Endothelial cell of umbilical vein (primary cell): ENCODE results near the gene CT47C1. TPM values are rescaled to one million over a fixed set of nuclear protein-coding genes. Genes with fewer than 3 reads are reported as not detected.

Experiments used
- BruUV-seq: library from RNA; stranded (reverse); fragments of 400-500 nt; replicated peaks from 2 replicates; lab custom pipeline; 2021; lab: Mats Ljungman, UMichigan
- CTCF ChIA-PET: fragments of 300-600, 350-600 bp; sonication (Branson Sonifier 250); formaldehyde crosslinking; loops from one replicate; lab custom pipeline; 2021; ENCODE audit warnings: antibody characterized with exemption, inconsistent platforms; lab: Charles Lee
- POLR2A ChIA-PET: fragments of 300-600, 350-600 bp; sonication (Branson Sonifier 250); formaldehyde crosslinking; loops from one replicate; lab custom pipeline; 2021; ENCODE audit warnings: antibody characterized with exemption, inconsistent platforms; lab: Charles Lee
- DNase-seq: peaks from one replicate; pipeline ENCODE4 v3.0.0-alpha.2; 2011; ENCODE audit warnings: low read depth, low spot score
- FAIRE-seq: peaks from 2 replicates; lab custom pipeline; 2011; peaks lifted over from hg19 to GRCh38; lab: Jason Lieb, UNC
- H2AFZ ChIP-seq: 2 replicates; pipeline ENCODE4 v1.6.0; 2012; ENCODE audit warnings: low read depth, low read length, control low read depth, inconsistent platforms
- H3K27ac ChIP-seq: 2 replicates; pipeline ENCODE4 v1.5.1; 2011; ENCODE audit warnings: low read depth, mild to moderate bottlenecking, control low read depth, low read length, moderate library complexity; ENCODE audit not compliant: insufficient read depth
- H3K27me3 ChIP-seq, 2 experiments: 2 replicates each; pipeline versions ENCODE4 v1.6.0 to v1.6.1; 2011; ENCODE audit warnings: low read length in 2 of 2, mixed read lengths in 1 of 2; ENCODE audit not compliant: control insufficient read depth in 2 of 2, insufficient read depth in 2 of 2
- H3K36me3 ChIP-seq, 2 experiments: 2 replicates in 1 of 2; 3 replicates in 1 of 2; pipeline ENCODE4 v1.5.1; 2011; ENCODE audit warnings: low read length in 2 of 2, mild to moderate bottlenecking in 1 of 2, moderate library complexity in 1 of 2; ENCODE audit not compliant: control insufficient read depth in 2 of 2, insufficient read depth in 2 of 2; ENCODE audit errors: extremely low read depth in 1 of 2
- H3K4me1 ChIP-seq: 3 replicates; pipeline ENCODE4 v1.5.1; 2011; ENCODE audit warnings: mild to moderate bottlenecking, low read length; ENCODE audit not compliant: control insufficient read depth, insufficient read depth; ENCODE audit errors: extremely low read depth
- H3K4me2 ChIP-seq: 2 replicates; pipeline ENCODE4 v1.6.1; 2011; ENCODE audit warnings: low read length, control low read depth, mixed read lengths; ENCODE audit not compliant: insufficient read depth
- H3K4me3 ChIP-seq, 3 experiments: fragments of 200-600 bp in 1 of 3; sonication (generic), shearing (Covaris generic) in 1 of 3; replicated peaks in 1 of 3; 2 replicates each; pipeline ENCODE4 v1.5.1; 2011 to 2016; ENCODE audit warnings: control low read depth in 3 of 3, low read length in 3 of 3, mild to moderate bottlenecking in 2 of 3, inconsistent platforms in 1 of 3, low read depth in 1 of 3, moderate library complexity in 1 of 3; ENCODE audit not compliant: insufficient read depth in 1 of 3
- H3K79me2 ChIP-seq: 2 replicates; pipeline ENCODE4 v1.6.0; 2012; ENCODE audit warnings: low read length, inconsistent platforms; ENCODE audit not compliant: control insufficient read depth, insufficient read depth
- H3K9ac ChIP-seq: replicated peaks from 2 replicates; pipeline ENCODE3; 2011; ENCODE audit warnings: low read length, control low read depth; ENCODE audit not compliant: insufficient read depth; ENCODE audit errors: extremely low read depth
- H3K9me1 ChIP-seq: replicated peaks from 3 replicates; pipeline ENCODE4 v1.6.0; 2011; ENCODE audit warnings: mild to moderate bottlenecking, low read length; ENCODE audit not compliant: control insufficient read depth, insufficient read depth; ENCODE audit errors: extremely low read depth
- H3K9me3 ChIP-seq: replicated peaks from 2 replicates; pipeline ENCODE4 v1.5.1; 2012; ENCODE audit warnings: low read length, inconsistent platforms; ENCODE audit not compliant: control insufficient read depth, insufficient read depth
- H4K20me1 ChIP-seq: replicated peaks from 2 replicates; pipeline ENCODE3; 2011; ENCODE audit warnings: mild to moderate bottlenecking, low read length; ENCODE audit not compliant: control insufficient read depth, insufficient read depth; ENCODE audit errors: extremely low read depth
- EZH2 ChIP-seq: IDR thresholded peaks from 2 replicates; pipeline ENCODE4 v1.6.1; 2012; ENCODE audit warnings: borderline replicate concordance, low read depth, mild to moderate bottlenecking, moderate library complexity, low read length, inconsistent platforms; ENCODE audit not compliant: severe bottlenecking
- FOS ChIP-seq: IDR thresholded peaks from 2 replicates; pipeline ENCODE4 v1.6.1; 2011; ENCODE audit warnings: mild to moderate bottlenecking, low read length, moderate library complexity, borderline replicate concordance; ENCODE audit not compliant: insufficient read depth
- GATA2 ChIP-seq: IDR thresholded peaks from 2 replicates; pipeline ENCODE4 v1.7.0; 2011; ENCODE audit warnings: low read depth, mild to moderate bottlenecking, moderate library complexity, mixed read lengths, low read length; ENCODE audit not compliant: insufficient read length, insufficient read depth
- JUN ChIP-seq: IDR thresholded peaks from 2 replicates; pipeline ENCODE4 v1.6.1; 2011; ENCODE audit warnings: borderline replicate concordance, low read depth; ENCODE audit not compliant: insufficient read length, insufficient read depth
- MYC ChIP-seq: IDR thresholded peaks from one replicate; pipeline ENCODE4 v1.6.1; 2011; ENCODE audit warnings: mild to moderate bottlenecking, low read depth, low read length
- POLR2A ChIP-seq: IDR thresholded peaks from 2 replicates; pipeline ENCODE4 v1.6.1; 2012; ENCODE audit warnings: low read depth, mild to moderate bottlenecking, control low read depth, low read length
- POLR2AphosphoS5 ChIP-seq: IDR thresholded peaks from 2 replicates; pipeline ENCODE4 v1.6.1; 2012; ENCODE audit warnings: low read depth, mild to moderate bottlenecking, control low read depth, low read length, moderate library complexity; ENCODE audit not compliant: insufficient read depth
- dilution Hi-C: fragments of 300-500 bp; cut with MboI; formaldehyde crosslinking; loops from one replicate; pipeline ENCODE4 v1.15.0; 2019; ENCODE audit warnings: low sequenced_read_pairs; ENCODE audit not compliant: extremely low pct_ligation_motif_present
- intact Hi-C: fragments of 100-400 bp; cut with micrococcal nuclease; formaldehyde crosslinking; loops from one replicate; pipeline ENCODE4 v1.10.0; 2022
- polyA plus RNA-seq, 4 experiments: library from polyadenylated mRNA; depleted of rRNA in 3 of 4; stranded (reverse) in 3 of 4; unstranded in 1 of 4; fragments of >200 nt; gene quantifications; 2 replicates each; pipeline versions ENCODE4 v1.2.1 to v1.2.3, GENCODE V29; 2011 to 2012; ENCODE audit warnings: missing spikeins in 1 of 4
- total RNA-seq: library from RNA; stranded (reverse); gene quantifications from 2 replicates; pipeline ENCODE4 v1.2.3, GENCODE V29; 2021
- TF ChIP-seq, protein P1 (sequence below), 2 donors: IDR thresholded peaks; 1 replicate in 1 of 2; 2 replicates in 1 of 2; pipeline ENCODE4 v1.5.1; 2011; ENCODE audit warnings: low read length in 2 of 2, mild to moderate bottlenecking in 2 of 2, moderate library complexity in 2 of 2, control low read depth in 1 of 2, inconsistent platforms in 1 of 2, low read depth in 1 of 2; ENCODE audit not compliant: insufficient read depth in 1 of 2; ENCODE audit errors: extremely low read depth in 1 of 2
- TF ChIP-seq, protein P2 (sequence below): IDR thresholded peaks from 2 replicates; pipeline ENCODE4 v1.6.1; 2011; ENCODE audit not compliant: insufficient read depth, insufficient read length

CT47C1 gene
- total and polyA plus RNA-seq, 2 donors (not counting 3 experiments of a cell fraction or from before 2014, with no cell fraction given), result not detected

DNA sequence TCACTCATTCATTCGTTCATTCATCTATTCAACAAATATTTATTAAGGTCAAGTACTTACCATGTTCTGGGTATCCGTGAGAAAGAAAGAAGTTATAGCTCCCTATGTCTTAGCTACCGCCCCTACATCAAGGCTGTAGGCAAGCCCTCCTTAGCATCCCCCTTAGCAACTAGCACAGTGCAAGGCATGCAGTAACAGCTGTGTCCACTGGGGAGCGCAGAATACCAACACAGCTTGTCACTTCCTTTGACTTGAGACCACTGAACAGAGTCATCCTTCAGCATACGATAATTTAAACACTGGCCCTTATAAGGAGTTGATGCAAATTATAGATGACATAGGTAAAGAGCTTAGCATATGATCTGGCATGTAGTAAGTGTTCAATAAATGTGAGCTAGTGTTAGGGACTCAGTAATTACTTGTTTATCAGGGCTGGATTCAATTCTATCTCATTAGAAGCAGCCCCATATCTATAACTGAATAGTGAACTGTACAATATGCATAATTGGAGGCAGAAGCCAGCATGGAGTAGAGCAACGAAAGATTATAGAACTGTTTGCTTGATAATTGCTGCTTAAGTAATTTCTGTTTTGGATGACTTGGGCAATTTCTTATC, 46.1 kb downstream of the CT47C1 start:
- ChIA-PET CTCF (interaction anchor here (0.6 to 4.3 kb wide), 19 partner anchors 9 to 394 kb away, joined by 3 to 36 read pairs (median 3); partner anchors contain the start of genes KIAA1210 and SLC25A5), POLR2A (no interaction called here)
- intact Hi-C loops, result loop anchor here (1.0 to 2.0 kb wide), 4 partner anchors 62 to 147 kb away; no protein-coding TSS in a partner anchor
- Histone ChIP-seq H3K27me3 (peaks cover 0 to 3% of the 10 kb centered on the region in 2 experiments), H3K9me3 (no peaks in the 10 kb centered on the region), H3K9me1 (no peaks in the 10 kb centered on the region), H3K79me2 (no peaks in the 10 kb centered on the region), H3K4me3 (no peak overlapping the region), H3K9ac (no peak overlapping the region), H3K27ac (no peak overlapping the region), H3K4me1 (no peaks in the 10 kb centered on the region), H4K20me1 (no peaks in the 10 kb centered on the region), H3K36me3 (no peaks in the 10 kb centered on the region), H3K4me2 (no peak overlapping the region), H2AFZ (no peak overlapping the region)
- FAIRE-seq, result peak; percentile 93
- TF ChIP-seq, protein P1, sequence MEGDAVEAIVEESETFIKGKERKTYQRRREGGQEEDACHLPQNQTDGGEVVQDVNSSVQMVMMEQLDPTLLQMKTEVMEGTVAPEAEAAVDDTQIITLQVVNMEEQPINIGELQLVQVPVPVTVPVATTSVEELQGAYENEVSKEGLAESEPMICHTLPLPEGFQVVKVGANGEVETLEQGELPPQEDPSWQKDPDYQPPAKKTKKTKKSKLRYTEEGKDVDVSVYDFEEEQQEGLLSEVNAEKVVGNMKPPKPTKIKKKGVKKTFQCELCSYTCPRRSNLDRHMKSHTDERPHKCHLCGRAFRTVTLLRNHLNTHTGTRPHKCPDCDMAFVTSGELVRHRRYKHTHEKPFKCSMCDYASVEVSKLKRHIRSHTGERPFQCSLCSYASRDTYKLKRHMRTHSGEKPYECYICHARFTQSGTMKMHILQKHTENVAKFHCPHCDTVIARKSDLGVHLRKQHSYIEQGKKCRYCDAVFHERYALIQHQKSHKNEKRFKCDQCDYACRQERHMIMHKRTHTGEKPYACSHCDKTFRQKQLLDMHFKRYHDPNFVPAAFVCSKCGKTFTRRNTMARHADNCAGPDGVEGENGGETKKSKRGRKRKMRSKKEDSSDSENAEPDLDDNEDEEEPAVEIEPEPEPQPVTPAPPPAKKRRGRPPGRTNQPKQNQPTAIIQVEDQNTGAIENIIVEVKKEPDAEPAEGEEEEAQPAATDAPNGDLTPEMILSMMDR (IDR thresholded peaks at IDR 0.05; ENCODE audit: extremely low read depth in 1 of 2, insufficient read depth in 1 of 2, low read depth in 1 of 2, low read length in 2 of 2), result peak; percentile 61
- TF ChIP-seq GATA2, result no peak
- DNase-seq, result peak; percentile 60
- BruUV-seq, result no TSS peak
- dilution Hi-C loops, result no loop called here

DNA sequence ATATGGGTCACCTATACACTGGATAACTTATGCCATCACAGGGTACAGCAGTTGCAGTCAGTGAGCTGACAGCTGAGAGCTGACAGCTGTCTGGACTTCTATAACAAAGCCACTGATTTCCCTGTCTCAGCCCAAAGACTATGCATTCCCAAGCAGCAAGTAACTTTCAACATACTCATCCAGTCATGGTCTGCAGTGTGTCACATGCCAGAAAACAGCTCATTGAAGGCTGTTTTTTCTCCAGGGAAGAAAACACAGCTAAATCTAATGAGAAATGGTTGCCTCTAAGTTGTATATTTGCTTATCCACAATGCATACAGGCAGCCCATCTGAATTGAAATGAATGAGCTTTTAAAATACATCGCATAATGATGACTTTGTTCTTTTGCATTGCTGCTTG, 48.5 kb downstream of the CT47C1 start:
- CTCF ChIA-PET, result interaction anchor here (1.2 to 4.3 kb wide), 2 partner anchors 11 to 73 kb away, joined by 3 to 36 read pairs; no protein-coding TSS in a partner anchor
- Histone ChIP-seq H3K9ac (no peak overlapping the region), H4K20me1 (no peaks in the 10 kb centered on the region), H3K9me3 (no peaks in the 10 kb centered on the region), H3K36me3 (no peaks in the 10 kb centered on the region), H3K4me3 (no peak overlapping the region), H3K4me2 (no peak overlapping the region), H3K79me2 (no peaks in the 10 kb centered on the region), H2AFZ (no peak overlapping the region), H3K9me1 (no peaks in the 10 kb centered on the region), H3K27ac (no peak overlapping the region), H3K27me3 (no peaks in the 10 kb centered on the region), H3K4me1 (no peaks in the 10 kb centered on the region)
- intact Hi-C loops, result no loop called here
- FAIRE-seq (no peak), DNase-seq (no peak)
- BruUV-seq, result no TSS peak
- dilution Hi-C loops, result no loop called here
- POLR2A ChIA-PET, result no interaction called here
- no peak for TF ChIP-seq GATA2
- TF ChIP-seq, protein P1 (IDR thresholded peaks at IDR 0.05; ENCODE audit: extremely low read depth in 1 of 2, insufficient read depth in 1 of 2, low read depth in 1 of 2, low read length in 2 of 2), result no peak
- no peak for TF ChIP-seq JUN
- no peak for TF ChIP-seq EZH2
- TF ChIP-seq, protein P2, sequence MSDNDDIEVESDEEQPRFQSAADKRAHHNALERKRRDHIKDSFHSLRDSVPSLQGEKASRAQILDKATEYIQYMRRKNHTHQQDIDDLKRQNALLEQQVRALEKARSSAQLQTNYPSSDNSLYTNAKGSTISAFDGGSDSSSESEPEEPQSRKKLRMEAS, result no peak
- no peak for TF ChIP-seq MYC
- TF ChIP-seq POLR2A, result no peak
- no peak for TF ChIP-seq FOS
- no peak for TF ChIP-seq POLR2AphosphoS5
